Measurements from ENCODE around the gene RPS27A.
"Not testable (repeated sequence)": the region's sequence is repeated elsewhere in the genome, so short reads cannot be mapped to it uniquely, and the experiment has no call there.

RPS27A gene

GRCh38 chr2:55239656-55240222 lies 7.3 kb downstream of the RPS27A start:
- no peak for DNase-seq (ENCODE audit: low read depth in 2 of 2)

GRCh38 chr2:55241582-55241981 lies 9.1 kb downstream of the RPS27A start:
- DNase-seq (ENCODE audit: low read depth in 2 of 2) = not testable (repeated sequence)

- no peak for DNase-seq (ENCODE audit: low read depth in 2 of 2)
Measured at GRCh38 chr2:55242617-55243016, 10.1 kb downstream of the RPS27A start.

- DNase-seq (ENCODE audit: low read depth in 2 of 2) = no peak
Measured at GRCh38 chr2:55245411-55245810, 12.9 kb downstream of the RPS27A start.

- no peak for DNase-seq (ENCODE audit: low read depth in 2 of 2)
Measured at GRCh38 chr2:55247025-55247424, 14.5 kb downstream of the RPS27A start.

- DNase-seq (ENCODE audit: low read depth in 2 of 2) = no peak
Measured at GRCh38 chr2:55252832-55253231, 20.3 kb downstream of the RPS27A start.

GRCh38 chr2:55259586-55259985 lies 27.1 kb downstream of the RPS27A start:
- DNase-seq (ENCODE audit: low read depth in 2 of 2) = not testable (repeated sequence)

- no peak for DNase-seq (ENCODE audit: low read depth in 2 of 2)
Measured at GRCh38 chr2:55268288-55268906, 35.9 kb downstream of the RPS27A start.

- DNase-seq (ENCODE audit: low read depth in 2 of 2) = peak; percentile 71 to 75
Measured at GRCh38 chr2:55268907-55269644, 36.6 kb downstream of the RPS27A start, which contains the start of gene MTIF2. TSS of gene MTIF2 (minus strand) at chr2:55269231. CDS start at chr2:55263858, 5,373 bp downstream.

- no peak for DNase-seq (ENCODE audit: low read depth in 2 of 2)
Measured at GRCh38 chr2:55269645-55269990, 37.1 kb downstream of the RPS27A start.

GRCh38 chr2:55274346-55274745 lies 41.9 kb downstream of the RPS27A start:
- DNase-seq (ENCODE audit: low read depth in 2 of 2) = not testable (repeated sequence)

- no peak for DNase-seq (ENCODE audit: low read depth in 2 of 2)
Measured at GRCh38 chr2:55277310-55277709, 44.8 kb downstream of the RPS27A start.

GRCh38 chr2:55279214-55279835 lies 46.8 kb downstream of the RPS27A start:
- DNase-seq (ENCODE audit: low read depth in 2 of 2) = not testable (repeated sequence)

GRCh38 chr2:55279859-55280424 lies 47.5 kb downstream of the RPS27A start:
- not testable (repeated sequence) for DNase-seq (ENCODE audit: low read depth in 2 of 2)

GRCh38 chr2:55280851-55281546 lies 48.5 kb downstream of the RPS27A start:
- DNase-seq (ENCODE audit: low read depth in 2 of 2) = not testable (repeated sequence)

GRCh38 chr2:55282110-55282917 lies 49.8 kb downstream of the RPS27A start:
- peak; percentile 51 for DNase-seq (ENCODE audit: low read depth in 2 of 2)

- DNase-seq (ENCODE audit: low read depth in 2 of 2) = no peak
Measured at GRCh38 chr2:55283083-55283482, 50.6 kb downstream of the RPS27A start.
